ENCODE measurements around the gene RASGEF1B.

Gene RASGEF1B

DNA sequence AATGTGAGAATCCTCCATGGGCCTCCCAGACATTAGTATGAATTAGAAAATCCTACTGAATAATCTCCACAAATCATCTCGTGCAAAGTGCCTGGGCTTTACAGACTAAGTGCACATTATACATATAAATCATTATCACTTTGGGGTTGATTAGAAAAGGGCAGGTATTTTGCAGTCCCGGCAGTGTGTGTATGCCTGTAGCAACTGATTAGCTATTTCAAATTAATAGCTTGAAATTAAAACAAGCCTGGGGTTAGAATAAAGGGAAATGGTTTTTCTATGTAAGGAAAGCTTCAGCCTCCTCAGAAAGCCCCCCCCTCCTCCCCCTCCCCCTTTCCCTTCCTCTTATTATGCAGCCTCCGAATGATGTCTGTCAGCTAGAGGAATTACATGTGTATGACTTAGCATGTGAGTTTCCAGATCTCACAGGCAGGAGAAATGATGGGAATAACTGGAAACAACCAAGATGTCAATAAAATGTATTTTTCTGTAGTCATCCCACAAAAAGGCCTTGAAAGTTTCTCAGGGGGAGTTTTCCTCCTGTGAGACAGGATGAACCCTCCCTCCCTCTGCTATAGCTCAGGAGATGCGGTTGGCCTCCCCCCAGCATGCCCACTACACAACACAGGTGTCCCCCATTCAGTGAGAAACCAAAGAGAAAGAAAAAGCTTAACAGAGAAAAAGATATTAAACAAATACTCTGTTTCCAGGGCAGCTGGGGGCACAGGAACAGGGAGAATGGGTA lies 41.2 kb upstream of the RASGEF1B start:
- no peak for DNase-seq
- peaks cover 3% of the 10 kb centered on the region for H3K27me3 Mint-ChIP-seq (ENCODE audit: low read depth, poor library complexity)
- no peak overlapping the region for H3K4me3 Mint-ChIP-seq
- no peak for TF ChIP-seq CTCF (IDR thresholded peaks at IDR 0.05)
- H3K4me1 Mint-ChIP-seq: peaks cover 49% of the 10 kb centered on the region
- H3K36me3 Mint-ChIP-seq (ENCODE audit: low read depth): no peaks in the 10 kb centered on the region
- no peak overlapping the region for H3K27ac Mint-ChIP-seq
- H3K9me3 Mint-ChIP-seq: no peaks in the 10 kb centered on the region

DNA sequence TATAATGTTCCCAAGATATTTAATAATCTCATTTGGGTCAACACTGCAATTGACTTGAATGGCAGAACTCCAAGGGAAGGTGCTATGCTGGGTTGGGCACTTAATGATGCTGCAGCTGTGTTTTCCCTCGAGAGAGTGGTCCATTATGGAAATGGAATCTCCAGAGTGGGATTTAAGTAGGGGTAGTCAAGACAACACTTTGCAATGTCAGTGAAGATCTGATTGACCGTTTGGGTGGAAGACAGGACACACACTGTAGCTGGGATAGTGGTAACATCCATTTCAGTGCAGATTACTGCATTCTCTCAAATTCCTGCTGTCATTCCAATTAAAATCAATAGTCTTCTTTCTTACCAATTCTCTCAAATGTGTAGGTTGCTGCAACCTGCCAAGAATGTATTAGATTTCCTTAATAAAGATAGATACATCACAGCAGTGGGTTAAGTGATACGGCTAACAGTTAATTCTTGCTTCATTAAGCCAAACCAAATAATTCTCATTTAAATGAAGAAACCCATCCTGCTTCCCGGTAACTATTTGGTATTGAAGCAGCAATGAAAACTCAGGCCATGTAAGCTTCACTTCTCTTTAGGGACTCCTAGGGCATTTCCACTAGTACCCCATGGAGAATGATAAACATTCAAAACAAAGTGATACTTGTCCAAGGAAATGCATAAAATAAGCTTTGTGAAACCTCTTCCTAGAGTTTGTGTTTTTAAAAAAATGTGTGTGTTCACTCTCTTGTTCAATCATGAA lies 40.5 kb upstream of the RASGEF1B start:
- no peaks in the 10 kb centered on the region for H3K9me3 Mint-ChIP-seq
- no peak for DNase-seq
- H3K4me3 Mint-ChIP-seq: no peak overlapping the region
- H3K27ac Mint-ChIP-seq: no peak overlapping the region
- peaks cover 47% of the 10 kb centered on the region for H3K4me1 Mint-ChIP-seq
- no peak for TF ChIP-seq CTCF (IDR thresholded peaks at IDR 0.05)
- no peaks in the 10 kb centered on the region for H3K36me3 Mint-ChIP-seq (ENCODE audit: low read depth)
- peaks cover 3% of the 10 kb centered on the region for H3K27me3 Mint-ChIP-seq (ENCODE audit: low read depth, poor library complexity)

GRCh38 chr4:81510643-81511178 lies 39.0 kb upstream of the RASGEF1B start:
- no peak for DNase-seq
- Mint-ChIP-seq H3K4me3 (no peak overlapping the region), H3K27ac (no peak overlapping the region), H3K27me3 (ENCODE audit: low read depth, poor library complexity) (peaks cover 3% of the 10 kb centered on the region), H3K9me3 (no peaks in the 10 kb centered on the region), H3K36me3 (ENCODE audit: low read depth) (no peaks in the 10 kb centered on the region), H3K4me1 (peaks cover 50% of the 10 kb centered on the region)
- TF ChIP-seq CTCF (IDR thresholded peaks at IDR 0.05): no peak

GRCh38 chr4:81509822-81510221 lies 38.1 kb upstream of the RASGEF1B start:
- Mint-ChIP-seq H3K36me3 (ENCODE audit: low read depth) (no peaks in the 10 kb centered on the region), H3K4me1 (peaks cover 59% of the 10 kb centered on the region), H3K27me3 (ENCODE audit: low read depth, poor library complexity) (peaks cover 3% of the 10 kb centered on the region), H3K27ac (no peak overlapping the region), H3K9me3 (no peaks in the 10 kb centered on the region), H3K4me3 (no peak overlapping the region)
- DNase-seq: no peak
- TF ChIP-seq CTCF (IDR thresholded peaks at IDR 0.05): no peak

GRCh38 chr4:81509191-81509590 lies 37.5 kb upstream of the RASGEF1B start:
- Mint-ChIP-seq H3K36me3 (ENCODE audit: low read depth) (no peaks in the 10 kb centered on the region), H3K4me3 (no peak overlapping the region), H3K9me3 (no peaks in the 10 kb centered on the region), H3K27ac (no peak overlapping the region), H3K4me1 (peaks cover 66% of the 10 kb centered on the region), H3K27me3 (ENCODE audit: low read depth, poor library complexity) (peaks cover 3% of the 10 kb centered on the region)
- TF ChIP-seq CTCF (IDR thresholded peaks at IDR 0.05): no peak
- no peak for DNase-seq

All from nephron progenitor cell (in vitro differentiated cells).